ENCODE results near the gene FAM107B. TPM values are rescaled to one million over a fixed set of nuclear protein-coding genes. Genes with fewer than 3 reads are reported as not detected.

Gene FAM107B
- total RNA-seq, 1 experiment from 2014 or later, result 61.6 TPM

GRCh38 chr10:14605231-14605925, 169.3 kb downstream of the FAM107B start:
- intact Hi-C loops (cut with micrococcal nuclease; ENCODE audit: unreplicated experiment), result no loop called here
- no TSS peak for BruUV-seq (replicated peaks)
- POLR2A ChIA-PET (ENCODE audit: low non-redundant PET), result no interaction called here

GRCh38 chr10:14604181-14605142, 170.2 kb downstream of the FAM107B start:
- H3K4me1 ChIP-seq (ENCODE audit: insufficient read depth, low read length, poor library complexity, severe bottlenecking), result peaks cover 18% of the 10 kb centered on the region
- no TSS peak for BruUV-seq (replicated peaks)
- intact Hi-C loops (cut with micrococcal nuclease; ENCODE audit: unreplicated experiment), result no loop called here
- CTCF ChIA-PET, result no interaction called here
- H3K27ac ChIP-seq (ENCODE audit: low read depth, low read length, poor library complexity, severe bottlenecking), result no peak overlapping the region
- H3K27me3 ChIP-seq (replicated peaks; ENCODE audit: insufficient read depth, low read depth, low read length, poor library complexity), result no peaks in the 10 kb centered on the region
- TF ChIP-seq EZH2 (IDR thresholded peaks at IDR 0.05; ENCODE audit: borderline replicate concordance, low read depth, low read length, poor library complexity, severe bottlenecking), result no peak
- no peak for TF ChIP-seq CTCF (conservative IDR thresholded peaks at IDR 0.05; ENCODE audit: low read depth, low read length)
- H3K4me3 ChIP-seq (ENCODE audit: low read depth, low read length, poor library complexity, severe bottlenecking), result peak overlapping the region; percentile 76
- POLR2A ChIA-PET (ENCODE audit: low non-redundant PET), result no interaction called here
- peak; percentile 84 for DNase-seq (ENCODE audit: low spot score)
- no peaks in the 10 kb centered on the region for H3K9me3 ChIP-seq (ENCODE audit: low read depth, low read length, poor library complexity, severe bottlenecking)
- no peaks in the 10 kb centered on the region for H3K36me3 ChIP-seq (ENCODE audit: insufficient read depth, low read length, poor library complexity, severe bottlenecking)

More at GRCh38 chr10:14605231-14605925, 169.3 kb downstream of the FAM107B start:
- Histone ChIP-seq H3K36me3 (ENCODE audit: insufficient read depth, low read length, poor library complexity, severe bottlenecking) (no peaks in the 10 kb centered on the region), H3K27ac (ENCODE audit: low read depth, low read length, poor library complexity, severe bottlenecking) (no peak overlapping the region), H3K9me3 (ENCODE audit: low read depth, low read length, poor library complexity, severe bottlenecking) (no peaks in the 10 kb centered on the region), H3K4me3 (ENCODE audit: low read depth, low read length, poor library complexity, severe bottlenecking) (peak overlapping the region; percentile 76), H3K4me1 (ENCODE audit: insufficient read depth, low read length, poor library complexity, severe bottlenecking) (peaks cover 19% of the 10 kb centered on the region), H3K27me3 (replicated peaks; ENCODE audit: insufficient read depth, low read depth, low read length, poor library complexity) (no peaks in the 10 kb centered on the region)
- CTCF ChIA-PET, result no interaction called here
- TF ChIP-seq EZH2 (IDR thresholded peaks at IDR 0.05; ENCODE audit: borderline replicate concordance, low read depth, low read length, poor library complexity, severe bottlenecking) (no peak), CTCF (conservative IDR thresholded peaks at IDR 0.05; ENCODE audit: low read depth, low read length) (no peak)
- DNase-seq (ENCODE audit: low spot score), result no peak

- peak overlapping the region; percentile 76 for H3K4me3 ChIP-seq (ENCODE audit: low read depth, low read length, poor library complexity, severe bottlenecking)
- H3K27me3 ChIP-seq (replicated peaks; ENCODE audit: insufficient read depth, low read depth, low read length, poor library complexity), result no peaks in the 10 kb centered on the region
- intact Hi-C loops (cut with micrococcal nuclease; ENCODE audit: unreplicated experiment), result no loop called here
- peak overlapping the region; percentile 34 for H3K27ac ChIP-seq (ENCODE audit: low read depth, low read length, poor library complexity, severe bottlenecking)
- ChIA-PET CTCF (no interaction called here), POLR2A (ENCODE audit: low non-redundant PET) (no interaction called here)
- H3K9me3 ChIP-seq (ENCODE audit: low read depth, low read length, poor library complexity, severe bottlenecking), result no peaks in the 10 kb centered on the region
- peaks cover 18% of the 10 kb centered on the region for H3K4me1 ChIP-seq (ENCODE audit: insufficient read depth, low read length, poor library complexity, severe bottlenecking)
- TF ChIP-seq CTCF (conservative IDR thresholded peaks at IDR 0.05; ENCODE audit: low read depth, low read length) (no peak), EZH2 (IDR thresholded peaks at IDR 0.05; ENCODE audit: borderline replicate concordance, low read depth, low read length, poor library complexity, severe bottlenecking) (no peak)
- H3K36me3 ChIP-seq (ENCODE audit: insufficient read depth, low read length, poor library complexity, severe bottlenecking), result no peaks in the 10 kb centered on the region
- BruUV-seq (replicated peaks), result no TSS peak
- DNase-seq (ENCODE audit: low spot score), result peak; percentile 36
These were observed 171.1 kb downstream of the FAM107B start for GRCh38 chr10:14603534-14604102.
